NCI-H1694 (cell line): ENCODE data around the gene MYBPC3.

Experiments
- DNase-seq: peaks from one replicate; lab custom pipeline; 2025; lab: John Stamatoyannopoulos, UW

The MYBPC3 gene

GRCh38 chr11:47357985-47358730 is 5.7 kb upstream of the MYBPC3 start:
- DNase-seq: no peak

GRCh38 chr11:47356998-47357329 is 4.5 kb upstream of the MYBPC3 start:
- DNase-seq: no peak

- DNase-seq: no peak
These were observed 3.9 kb upstream of the MYBPC3 start for GRCh38 chr11:47356129-47356997.

GRCh38 chr11:47355283-47356128 is 3.0 kb upstream of the MYBPC3 start:
- peak; percentile 72 for DNase-seq

- DNase-seq: no peak
These were observed 2.4 kb upstream of the MYBPC3 start for GRCh38 chr11:47354913-47355282.

- DNase-seq: no peak
These were observed 1.7 kb upstream of the MYBPC3 start for GRCh38 chr11:47353978-47354774.

GRCh38 chr11:47351156-47352126 is 1.1 kb downstream of the MYBPC3 start:
- DNase-seq: no peak

GRCh38 chr11:47350315-47350714 is 2.2 kb downstream of the MYBPC3 start:
- DNase-seq: no peak

- DNase-seq: no peak
These were observed 2.9 kb downstream of the MYBPC3 start for GRCh38 chr11:47349521-47350095.

GRCh38 chr11:47348859-47349258 is 3.6 kb downstream of the MYBPC3 start:
- DNase-seq: peak; percentile 29

GRCh38 chr11:47348131-47348802 is 4.2 kb downstream of the MYBPC3 start:
- no peak for DNase-seq

GRCh38 chr11:47347137-47347536 is 5.4 kb downstream of the MYBPC3 start:
- no peak for DNase-seq

- no peak for DNase-seq
These were observed 6.5 kb downstream of the MYBPC3 start for GRCh38 chr11:47345890-47346563.

GRCh38 chr11:47342854-47343253 is 9.6 kb downstream of the MYBPC3 start:
- no peak for DNase-seq

GRCh38 chr11:47342036-47342803 is 10.3 kb downstream of the MYBPC3 start:
- DNase-seq: no peak

- no peak for DNase-seq
These were observed 11.3 kb downstream of the MYBPC3 start for GRCh38 chr11:47340980-47341775.

GRCh38 chr11:47340010-47340409 is 12.5 kb downstream of the MYBPC3 start:
- DNase-seq: no peak
